Activated CD4-positive, alpha-beta T cell treated with anti-CD3 and anti-CD28 coated beads, Interleukin-2, amount 50 U/mL, for 16 hours (primary cell): ENCODE data around the gene COLEC11.

Experiments
- DNase-seq: peaks from one replicate; pipeline ENCODE4 v3.0.0-alpha.2; 2020

Gene COLEC11

GRCh38 chr2:3678212-3678611 lies 83.3 kb downstream of the COLEC11 start:
- DNase-seq: no peak

GRCh38 chr2:3679180-3679579 lies 84.3 kb downstream of the COLEC11 start:
- DNase-seq: no peak

GRCh38 chr2:3679616-3680393 lies 84.9 kb downstream of the COLEC11 start:
- DNase-seq: no peak

GRCh38 chr2:3680548-3681345 lies 85.8 kb downstream of the COLEC11 start:
- DNase-seq: no peak

GRCh38 chr2:3681625-3682024 lies 86.7 kb downstream of the COLEC11 start:
- DNase-seq: no peak

GRCh38 chr2:3682811-3683210 lies 87.9 kb downstream of the COLEC11 start:
- DNase-seq: no peak

GRCh38 chr2:3683748-3684454 lies 89.0 kb downstream of the COLEC11 start:
- no peak for DNase-seq

- DNase-seq: no peak
Observed at GRCh38 chr2:3689998-3690748, 95.3 kb downstream of the COLEC11 start.

GRCh38 chr2:3692375-3692774 lies 97.5 kb downstream of the COLEC11 start:
- DNase-seq: peak; percentile 5
